Measurements from ENCODE around the gene ZACN. TPM values are rescaled to one million over a fixed set of nuclear protein-coding genes. Genes with fewer than 3 reads are reported as not detected.

ZACN gene
- polyA plus RNA-seq, 1 donor from 2014 or later, result not detected

DNA sequence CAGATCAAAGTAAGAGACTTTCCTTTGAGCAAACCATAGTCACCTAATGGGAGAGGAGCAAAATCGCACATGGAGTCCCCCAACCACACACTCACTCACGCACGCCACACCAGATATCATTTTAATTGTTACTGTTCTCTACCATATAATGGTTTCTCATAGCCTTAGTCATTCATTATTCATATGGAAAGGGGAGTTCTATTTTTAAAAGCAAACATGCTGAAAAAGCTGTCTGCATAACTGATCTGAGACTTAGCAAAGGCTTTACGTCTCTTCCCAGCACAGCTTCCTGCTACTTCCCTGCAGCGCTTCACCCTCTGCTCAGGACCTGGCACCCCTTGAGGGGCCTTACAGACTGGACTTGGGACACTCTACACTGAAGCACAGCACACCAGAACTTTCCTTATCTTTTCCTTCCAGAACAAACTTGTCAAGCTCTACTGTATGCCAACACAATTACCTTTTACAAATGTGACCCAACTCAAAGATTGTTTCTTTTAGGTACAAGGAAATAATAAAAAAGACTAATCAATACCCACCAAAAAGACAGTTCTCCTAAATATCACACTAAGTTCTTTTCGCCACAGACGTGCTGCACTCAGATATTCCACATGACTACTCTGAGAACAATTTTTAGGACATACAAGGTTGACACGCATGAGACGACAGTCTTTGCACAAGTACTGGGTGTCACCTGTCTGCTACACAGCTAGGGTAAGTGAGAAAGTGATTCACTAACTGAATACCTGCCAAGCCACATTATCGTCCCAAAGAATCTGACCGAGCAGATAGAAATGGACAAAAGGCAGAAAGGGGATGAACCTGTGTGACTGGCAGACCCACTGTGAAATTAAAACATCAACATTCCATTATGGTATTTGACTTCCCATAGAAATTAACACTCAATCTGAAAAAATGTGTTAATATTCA, 28.2 kb upstream of the ZACN start:
- Histone ChIP-seq H3K9me3 (ENCODE audit: low read length) (no peaks in the 10 kb centered on the region), H4K20me1 (ENCODE audit: insufficient read depth) (no peaks in the 10 kb centered on the region), H3K9me2 (ENCODE audit: insufficient read depth, low read length) (no peaks in the 10 kb centered on the region), H3K36me3 (ENCODE audit: insufficient read depth, low read length) (no peaks in the 10 kb centered on the region), H3K4me3 (ENCODE audit: low read length) (no peak overlapping the region), H3F3A (ENCODE audit: insufficient read depth, low read length, poor library complexity, severe bottlenecking) (no peaks in the 10 kb centered on the region), H3K27me3 (ENCODE audit: insufficient read depth, low read depth, low read length) (no peaks in the 10 kb centered on the region), H3K9ac (ENCODE audit: low read length) (no peak overlapping the region), H3K79me2 (replicated peaks; ENCODE audit: insufficient read depth, low read length) (no peaks in the 10 kb centered on the region), H3K27ac (ENCODE audit: low read length) (no peak overlapping the region), H2AFZ (ENCODE audit: low read depth, low read length) (no peak overlapping the region), H3K4me2 (ENCODE audit: low read length) (no peak overlapping the region)
- no peak for TF ChIP-seq EZH2 (IDR thresholded peaks at IDR 0.05; ENCODE audit: borderline replicate concordance, insufficient read depth, low read length, poor library complexity, severe bottlenecking)

DNA sequence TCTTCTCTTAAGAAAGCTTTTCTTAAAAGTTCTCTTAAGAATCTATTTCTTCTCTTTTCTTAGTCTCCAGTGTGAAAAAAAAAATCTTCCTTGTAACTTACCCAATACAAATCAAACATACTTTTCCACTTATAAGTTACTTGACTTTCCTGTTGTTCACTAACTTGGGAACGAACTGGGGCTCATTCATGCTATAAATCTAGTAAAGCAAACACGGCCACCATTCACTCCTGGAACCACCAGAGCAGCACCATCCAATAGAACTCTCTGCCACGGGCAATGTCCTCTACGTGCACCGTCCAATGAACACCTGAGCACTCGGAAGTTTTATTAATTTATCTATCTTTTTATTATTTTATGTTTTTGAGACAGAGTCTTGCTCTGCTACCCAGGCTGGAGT, 27.4 kb upstream of the ZACN start:
- H3K36me3 ChIP-seq (ENCODE audit: insufficient read depth, low read length), result no peaks in the 10 kb centered on the region
- no peak overlapping the region for H2AFZ ChIP-seq (ENCODE audit: low read depth, low read length)
- H4K20me1 ChIP-seq (ENCODE audit: insufficient read depth), result no peaks in the 10 kb centered on the region
- TF ChIP-seq TAF1 (IDR thresholded peaks at IDR 0.05; ENCODE audit: low read depth) (no peak), MXI1 (conservative IDR thresholded peaks at IDR 0.05; ENCODE audit: poor library complexity, severe bottlenecking) (no peak), POLR2AphosphoS5 (IDR thresholded peaks at IDR 0.05) (no peak), RAD21 (conservative IDR thresholded peaks at IDR 0.05) (no peak), REST (IDR thresholded peaks at IDR 0.05; ENCODE audit: borderline replicate concordance) (no peak), EZH2 (IDR thresholded peaks at IDR 0.05; ENCODE audit: borderline replicate concordance, insufficient read depth, low read length, poor library complexity, severe bottlenecking) (no peak), EP300 (conservative IDR thresholded peaks at IDR 0.05; ENCODE audit: poor library complexity, severe bottlenecking) (no peak), SMC3 (conservative IDR thresholded peaks at IDR 0.05; ENCODE audit: poor library complexity) (no peak)
- TF ChIP-seq, protein P1, sequence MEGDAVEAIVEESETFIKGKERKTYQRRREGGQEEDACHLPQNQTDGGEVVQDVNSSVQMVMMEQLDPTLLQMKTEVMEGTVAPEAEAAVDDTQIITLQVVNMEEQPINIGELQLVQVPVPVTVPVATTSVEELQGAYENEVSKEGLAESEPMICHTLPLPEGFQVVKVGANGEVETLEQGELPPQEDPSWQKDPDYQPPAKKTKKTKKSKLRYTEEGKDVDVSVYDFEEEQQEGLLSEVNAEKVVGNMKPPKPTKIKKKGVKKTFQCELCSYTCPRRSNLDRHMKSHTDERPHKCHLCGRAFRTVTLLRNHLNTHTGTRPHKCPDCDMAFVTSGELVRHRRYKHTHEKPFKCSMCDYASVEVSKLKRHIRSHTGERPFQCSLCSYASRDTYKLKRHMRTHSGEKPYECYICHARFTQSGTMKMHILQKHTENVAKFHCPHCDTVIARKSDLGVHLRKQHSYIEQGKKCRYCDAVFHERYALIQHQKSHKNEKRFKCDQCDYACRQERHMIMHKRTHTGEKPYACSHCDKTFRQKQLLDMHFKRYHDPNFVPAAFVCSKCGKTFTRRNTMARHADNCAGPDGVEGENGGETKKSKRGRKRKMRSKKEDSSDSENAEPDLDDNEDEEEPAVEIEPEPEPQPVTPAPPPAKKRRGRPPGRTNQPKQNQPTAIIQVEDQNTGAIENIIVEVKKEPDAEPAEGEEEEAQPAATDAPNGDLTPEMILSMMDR (IDR thresholded peaks at IDR 0.05; ENCODE audit: poor library complexity, severe bottlenecking), result no peak
- no peak overlapping the region for H3K4me3 ChIP-seq (ENCODE audit: low read length)
- H3K79me2 ChIP-seq (replicated peaks; ENCODE audit: insufficient read depth, low read length), result no peaks in the 10 kb centered on the region
- H3K4me2 ChIP-seq (ENCODE audit: low read length), result no peak overlapping the region
- H3F3A ChIP-seq (ENCODE audit: insufficient read depth, low read length, poor library complexity, severe bottlenecking), result no peaks in the 10 kb centered on the region
- H3K27ac ChIP-seq (ENCODE audit: low read length), result no peak overlapping the region
- no peaks in the 10 kb centered on the region for H3K9me3 ChIP-seq (ENCODE audit: low read length)
- H3K27me3 ChIP-seq (ENCODE audit: insufficient read depth, low read depth, low read length), result no peaks in the 10 kb centered on the region
- no peaks in the 10 kb centered on the region for H3K9me2 ChIP-seq (ENCODE audit: insufficient read depth, low read length)
- H3K9ac ChIP-seq (ENCODE audit: low read length), result no peak overlapping the region

Measured in neural cell (in vitro differentiated cells).